Measurements from ENCODE around the gene AP3B2.

The AP3B2 gene

DNA sequence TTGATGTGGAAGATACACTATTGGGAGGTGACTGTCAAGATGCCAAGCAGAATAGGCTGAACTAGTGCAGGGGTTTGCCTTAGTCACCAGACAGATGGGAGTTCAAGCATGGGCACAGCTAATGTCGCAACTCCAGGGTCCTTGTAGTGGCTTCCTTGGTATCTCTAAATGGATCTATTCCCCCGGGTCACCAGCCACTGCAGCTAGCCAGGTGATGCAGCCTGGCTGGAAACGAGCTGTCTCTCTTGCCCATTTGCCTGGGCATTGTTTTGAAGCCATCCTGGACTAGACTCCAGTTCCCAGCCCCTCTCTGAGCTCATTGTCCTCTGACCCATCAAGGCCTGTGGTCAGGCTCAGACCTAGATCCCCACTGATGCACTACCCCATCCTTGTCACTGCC, 54.1 kb downstream of the AP3B2 start:
- in situ Hi-C loops (cut with MboI; ENCODE audit: low sequenced_read_pairs, unreplicated experiment): no loop called here
- no peak for DNase-seq (ENCODE audit: low spot score)
- TF ChIP-seq, protein P1, sequence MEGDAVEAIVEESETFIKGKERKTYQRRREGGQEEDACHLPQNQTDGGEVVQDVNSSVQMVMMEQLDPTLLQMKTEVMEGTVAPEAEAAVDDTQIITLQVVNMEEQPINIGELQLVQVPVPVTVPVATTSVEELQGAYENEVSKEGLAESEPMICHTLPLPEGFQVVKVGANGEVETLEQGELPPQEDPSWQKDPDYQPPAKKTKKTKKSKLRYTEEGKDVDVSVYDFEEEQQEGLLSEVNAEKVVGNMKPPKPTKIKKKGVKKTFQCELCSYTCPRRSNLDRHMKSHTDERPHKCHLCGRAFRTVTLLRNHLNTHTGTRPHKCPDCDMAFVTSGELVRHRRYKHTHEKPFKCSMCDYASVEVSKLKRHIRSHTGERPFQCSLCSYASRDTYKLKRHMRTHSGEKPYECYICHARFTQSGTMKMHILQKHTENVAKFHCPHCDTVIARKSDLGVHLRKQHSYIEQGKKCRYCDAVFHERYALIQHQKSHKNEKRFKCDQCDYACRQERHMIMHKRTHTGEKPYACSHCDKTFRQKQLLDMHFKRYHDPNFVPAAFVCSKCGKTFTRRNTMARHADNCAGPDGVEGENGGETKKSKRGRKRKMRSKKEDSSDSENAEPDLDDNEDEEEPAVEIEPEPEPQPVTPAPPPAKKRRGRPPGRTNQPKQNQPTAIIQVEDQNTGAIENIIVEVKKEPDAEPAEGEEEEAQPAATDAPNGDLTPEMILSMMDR (IDR thresholded peaks at IDR 0.05; ENCODE audit: borderline replicate concordance, control extremely low read depth, extremely low read depth, insufficient read depth, missing control alignments): no peak

GRCh38 chr15:82653483-82654168, 56.0 kb downstream of the AP3B2 start:
- DNase-seq (ENCODE audit: low spot score): no peak
- in situ Hi-C loops (cut with MboI; ENCODE audit: low sequenced_read_pairs, unreplicated experiment): no loop called here
- TF ChIP-seq, protein P1 (IDR thresholded peaks at IDR 0.05; ENCODE audit: borderline replicate concordance, control extremely low read depth, extremely low read depth, insufficient read depth, missing control alignments): no peak

DNA sequence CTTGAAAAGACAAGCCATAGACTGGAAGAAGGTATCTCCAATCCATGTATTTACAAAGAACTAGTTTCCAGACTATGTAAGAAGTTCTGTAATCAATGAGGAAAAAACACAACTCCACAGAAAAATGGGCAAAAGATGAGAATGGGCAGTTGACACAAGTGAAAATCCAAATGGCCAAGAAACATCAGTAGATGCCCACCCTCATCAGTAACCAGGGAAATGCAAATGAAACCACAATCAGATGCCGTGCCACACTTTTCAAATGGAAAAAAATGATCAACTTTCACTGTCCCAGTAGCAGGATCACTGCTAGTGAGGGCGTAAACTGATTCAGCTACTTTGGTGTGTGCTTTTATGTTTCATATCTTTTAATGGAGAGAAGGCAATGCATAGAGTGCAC, 58.0 kb downstream of the AP3B2 start:
- DNase-seq (ENCODE audit: low spot score): no peak
- in situ Hi-C loops (cut with MboI; ENCODE audit: low sequenced_read_pairs, unreplicated experiment): no loop called here
- TF ChIP-seq, protein P1 (IDR thresholded peaks at IDR 0.05; ENCODE audit: borderline replicate concordance, control extremely low read depth, extremely low read depth, insufficient read depth, missing control alignments): no peak

GRCh38 chr15:82650046-82650670, 59.5 kb downstream of the AP3B2 start:
- in situ Hi-C loops (cut with MboI; ENCODE audit: low sequenced_read_pairs, unreplicated experiment): no loop called here
- DNase-seq (ENCODE audit: low spot score): no peak
- TF ChIP-seq, protein P1 (IDR thresholded peaks at IDR 0.05; ENCODE audit: borderline replicate concordance, control extremely low read depth, extremely low read depth, insufficient read depth, missing control alignments): no peak

GRCh38 chr15:82649226-82649999, 60.3 kb downstream of the AP3B2 start:
- TF ChIP-seq, protein P1 (IDR thresholded peaks at IDR 0.05; ENCODE audit: borderline replicate concordance, control extremely low read depth, extremely low read depth, insufficient read depth, missing control alignments): no peak
- peak; percentile 20 for DNase-seq (ENCODE audit: low spot score)
- in situ Hi-C loops (cut with MboI; ENCODE audit: low sequenced_read_pairs, unreplicated experiment): no loop called here

- DNase-seq (ENCODE audit: low spot score): peak; percentile 23
- in situ Hi-C loops (cut with MboI; ENCODE audit: low sequenced_read_pairs, unreplicated experiment): no loop called here
- TF ChIP-seq, protein P1 (IDR thresholded peaks at IDR 0.05; ENCODE audit: borderline replicate concordance, control extremely low read depth, extremely low read depth, insufficient read depth, missing control alignments): no peak
Observed at GRCh38 chr15:82648257-82649103, 61.2 kb downstream of the AP3B2 start.

Measured in GM13976 (cell line).